Smooth muscle cell (in vitro differentiated cells): Measurements from ENCODE around the gene OR8J1. TPM values are rescaled to one million over a fixed set of nuclear protein-coding genes. Genes with fewer than 3 reads are reported as not detected.
"Not testable (repeated sequence)": the region's sequence is repeated elsewhere in the genome, so short reads cannot be mapped to it uniquely, and the experiment has no call there.

Experiments
- DNase-seq: peaks from one replicate; lab custom pipeline; 2025; ENCODE audit not compliant: unreplicated experiment; lab: John Stamatoyannopoulos, UW
- H2AFZ ChIP-seq: fragments of 200-600 bp; sonication (generic); 2 replicates; pipeline ENCODE4 v1.6.0; 2016; ENCODE audit warnings: antibody characterized with exemption, low read depth, mild to moderate bottlenecking
- H3F3A ChIP-seq: fragments of 200-600 bp; sonication (generic); 2 replicates; pipeline ENCODE4 v1.6.0; 2017; ENCODE audit warnings: antibody characterized with exemption, low read depth
- H3K27ac ChIP-seq: fragments of 200-600 bp; sonication (generic); 2 replicates; pipeline ENCODE4 v1.5.1; 2016; ENCODE audit warnings: low read depth, mild to moderate bottlenecking
- H3K27me3 ChIP-seq: fragments of 200-600 bp; sonication (generic); 2 replicates; pipeline ENCODE4 v1.6.1; 2016; ENCODE audit warnings: low read depth, mild to moderate bottlenecking
- H3K36me3 ChIP-seq: fragments of 200-600 bp; sonication (generic); 2 replicates; pipeline ENCODE4 v1.5.1; 2016; ENCODE audit warnings: low read depth
- H3K4me1 ChIP-seq: fragments of 200-600 bp; sonication (generic); 2 replicates; pipeline ENCODE4 v1.5.1; 2016; ENCODE audit warnings: low read depth
- H3K4me2 ChIP-seq: fragments of 200-600 bp; sonication (generic); 2 replicates; pipeline ENCODE4 v1.6.0; 2016; ENCODE audit warnings: mild to moderate bottlenecking
- H3K4me3 ChIP-seq: fragments of 200-600 bp; sonication (generic); 2 replicates; pipeline ENCODE4 v1.5.1; 2016; ENCODE audit warnings: mild to moderate bottlenecking
- H3K79me2 ChIP-seq: fragments of 200-600 bp; sonication (generic); 2 replicates; pipeline ENCODE4 v1.6.0; 2016; ENCODE audit warnings: low read depth, mild to moderate bottlenecking
- H3K9ac ChIP-seq: fragments of 200-600 bp; sonication (generic); 2 replicates; pipeline ENCODE4 v1.6.0; 2016; ENCODE audit warnings: low read depth
- H3K9me3 ChIP-seq: fragments of 200-600 bp; sonication (generic); replicated peaks from 2 replicates; pipeline ENCODE4 v1.5.1; 2016; ENCODE audit warnings: low read depth
- H4K20me1 ChIP-seq: fragments of 200-600 bp; sonication (generic); 2 replicates; pipeline ENCODE4 v1.6.0; 2016; ENCODE audit warnings: low read depth
- CTCF ChIP-seq: fragments of 200-600 bp; sonication (generic); IDR thresholded peaks from 2 replicates; pipeline ENCODE4 v1.5.1; 2017; ENCODE audit warnings: borderline replicate concordance, mild to moderate bottlenecking, antibody characterized with exemption; ENCODE audit not compliant: insufficient read depth, poor library complexity, severe bottlenecking
- WGBS: methylation state at CpG from one replicate; pipeline ENCODE4 v1.1.7; 2016; ENCODE audit warnings: low lambda C conversion rate; 5-methylcytosine and 5-hydroxymethylcytosine counted together
- polyA plus RNA-seq: library from polyadenylated mRNA; unstranded; fragments of >200 nt; fragmentation: Nextera tagmentation; extraction: Ambion mirVana; gene quantifications from 2 replicates; pipeline ENCODE4 v1.2.1, GENCODE V29; 2016
- total RNA-seq: library from RNA; depleted of rRNA; stranded (reverse); fragments of >200 nt; gene quantifications from 2 replicates; pipeline ENCODE4 v1.2.3, GENCODE V29; 2014

The OR8J1 gene
- total and polyA plus RNA-seq, 2 experiments from 2014 or later: not detected

DNA sequence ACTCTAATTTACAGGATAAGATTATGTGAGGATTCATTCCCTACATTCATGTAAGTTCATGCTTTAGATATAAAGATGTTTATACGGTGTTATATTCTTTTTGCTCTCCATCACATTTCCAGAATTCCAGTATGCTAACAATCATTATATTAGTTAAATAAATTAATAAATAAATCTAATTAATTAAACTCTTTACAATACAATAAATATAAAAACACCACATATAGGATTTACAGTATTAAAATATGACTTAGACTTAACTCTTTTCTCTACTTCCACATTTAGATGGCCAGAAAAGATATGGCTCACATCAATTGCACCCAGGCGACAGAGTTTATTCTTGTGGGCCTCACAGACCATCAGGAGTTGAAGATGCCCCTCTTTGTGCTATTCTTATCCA is 21.2 kb downstream of the OR8J1 start, which contains the start of gene OR8U1:
TSS of gene OR8U1 (plus strand) at position 301 of the 400 bp plus-strand sequence. CDS start at position 301, 0 bp downstream.
- no peak within 1 kb of the TSS for H3K4me2 ChIP-seq
- H3K4me1 ChIP-seq: no peaks in the 10 kb centered on the region
- TF ChIP-seq CTCF: no peak
- no peaks in the 10 kb centered on the region for H3K27me3 ChIP-seq
- no peak within 1 kb of the TSS for H3K27ac ChIP-seq
- H4K20me1 ChIP-seq: no peaks in the 10 kb centered on the region
- H3K4me3 ChIP-seq: no peak within 1 kb of the TSS
- no peak for DNase-seq
- no peaks in the 10 kb centered on the region for H3F3A ChIP-seq
- no peaks in the 10 kb centered on the region for H3K36me3 ChIP-seq
- no peak within 1 kb of the TSS for H2AFZ ChIP-seq
- no peaks in the 10 kb centered on the region for H3K9me3 ChIP-seq
- no peaks in the 10 kb centered on the region for H3K79me2 ChIP-seq
- no peak within 1 kb of the TSS for H3K9ac ChIP-seq
- WGBS: 81% methylated on average over 2 of the region's 2 CpGs

DNA sequence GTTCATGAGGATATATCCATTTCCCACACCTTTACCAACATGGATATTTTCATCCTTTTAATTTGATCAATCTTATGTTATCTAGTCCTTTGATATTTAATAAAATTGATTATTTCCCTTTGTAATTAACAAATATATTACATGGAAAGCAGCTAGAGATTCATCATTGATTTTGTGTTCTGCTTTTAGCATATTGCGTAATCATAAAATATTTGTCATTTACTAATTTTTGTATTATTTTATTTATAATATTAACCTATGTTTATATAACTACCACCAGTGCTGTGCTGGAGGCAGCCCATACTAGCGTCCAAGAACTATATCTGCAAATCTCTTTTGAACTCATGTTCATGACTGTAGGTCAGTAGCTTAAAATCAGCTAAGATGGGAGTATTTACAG is 26.0 kb downstream of the OR8J1 start:
- Histone ChIP-seq H3K4me3 (no peak overlapping the region), H3K79me2 (no peaks in the 10 kb centered on the region), H3K27me3 (no peaks in the 10 kb centered on the region), H3K9me3 (no peaks in the 10 kb centered on the region), H3K4me2 (no peak overlapping the region), H4K20me1 (no peaks in the 10 kb centered on the region), H3K27ac (no peak overlapping the region), H3K4me1 (no peaks in the 10 kb centered on the region), H3K36me3 (no peaks in the 10 kb centered on the region), H3K9ac (no peak overlapping the region), H3F3A (no peaks in the 10 kb centered on the region), H2AFZ (no peak overlapping the region)
- no peak for DNase-seq
- 92% methylated on average over 2 of the region's 2 CpGs for WGBS
- no peak for TF ChIP-seq CTCF

DNA sequence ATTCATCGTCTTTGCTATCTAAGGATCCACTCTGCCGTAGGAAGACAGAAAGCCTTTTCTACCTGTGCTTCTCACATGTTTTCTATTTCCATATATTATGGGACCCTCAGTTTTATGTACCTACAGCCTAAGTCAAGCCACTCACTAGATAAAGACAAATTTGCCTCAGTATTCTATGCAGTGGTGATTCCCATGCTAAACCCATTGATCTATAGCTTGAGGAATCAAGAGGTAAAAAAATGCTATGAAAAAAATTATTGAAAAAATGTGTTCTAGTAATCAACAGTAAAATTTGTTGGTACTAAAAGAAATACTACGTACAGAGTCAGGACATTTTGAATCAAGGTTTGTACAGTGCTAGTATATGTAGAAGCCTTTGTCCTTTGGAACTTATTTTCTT is 40.3 kb downstream of the OR8J1 start:
- Histone ChIP-seq H3K9ac (no peak overlapping the region), H4K20me1 (no peaks in the 10 kb centered on the region), H3K4me3 (no peak overlapping the region), H3K9me3 (no peaks in the 10 kb centered on the region), H3K79me2 (no peaks in the 10 kb centered on the region), H2AFZ (no peak overlapping the region), H3K27ac (no peak overlapping the region), H3K27me3 (no peaks in the 10 kb centered on the region), H3K36me3 (no peaks in the 10 kb centered on the region), H3K4me2 (no peak overlapping the region), H3F3A (no peaks in the 10 kb centered on the region), H3K4me1 (no peaks in the 10 kb centered on the region)
- no peak for TF ChIP-seq CTCF
- 88% methylated on average over 3 of the region's 3 CpGs for WGBS
- DNase-seq: no peak

GRCh38 chr11:56396047-56396446 is 42.0 kb downstream of the OR8J1 start:
- 47% methylated on average over 3 of the region's 3 CpGs for WGBS
- Histone ChIP-seq H3K9ac (no peak overlapping the region), H3K27me3 (no peaks in the 10 kb centered on the region), H3K4me1 (no peaks in the 10 kb centered on the region), H4K20me1 (no peaks in the 10 kb centered on the region), H3F3A (no peaks in the 10 kb centered on the region), H3K9me3 (no peaks in the 10 kb centered on the region), H3K4me2 (no peak overlapping the region), H3K27ac (no peak overlapping the region), H3K4me3 (no peak overlapping the region), H3K79me2 (no peaks in the 10 kb centered on the region), H3K36me3 (no peaks in the 10 kb centered on the region), H2AFZ (no peak overlapping the region)
- DNase-seq: no peak
- no peak for TF ChIP-seq CTCF

DNA sequence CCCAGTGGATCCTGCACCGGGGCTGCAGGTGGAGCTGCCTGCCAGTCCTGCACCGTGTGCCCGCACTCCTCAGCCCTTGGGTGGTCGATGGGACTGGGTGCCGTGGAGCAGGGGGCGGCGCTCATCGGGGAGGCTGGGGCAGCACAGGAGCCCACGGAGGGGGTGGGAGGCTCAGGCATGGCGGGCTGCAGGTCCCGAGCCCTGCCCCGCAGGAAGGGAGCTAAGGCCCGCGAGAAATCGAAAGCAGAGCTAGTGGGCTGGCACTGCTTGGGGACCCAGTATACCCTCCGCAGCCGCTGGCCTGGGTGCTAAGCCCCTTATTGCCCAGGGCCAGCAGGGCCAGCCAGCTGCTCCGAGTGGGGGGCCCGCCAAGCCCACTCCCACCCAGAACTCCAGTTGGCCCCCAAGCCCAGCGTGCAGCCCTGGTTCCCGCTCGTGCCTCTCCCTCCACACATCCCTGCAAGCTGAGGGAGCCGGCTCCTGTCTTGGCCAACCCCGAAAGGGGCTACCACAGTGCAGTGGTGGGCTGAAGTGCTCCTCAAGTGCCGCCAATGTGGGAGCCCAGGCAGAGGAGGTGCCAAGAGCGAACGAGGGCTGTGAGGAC is 47.9 kb downstream of the OR8J1 start:
- 92% methylated on average over 25 of the region's 27 CpGs for WGBS
- not testable (repeated sequence) for H3K79me2 ChIP-seq, H3K4me1 ChIP-seq, H3K27ac ChIP-seq, H3K27me3 ChIP-seq, H3K4me3 ChIP-seq, H3K9ac ChIP-seq, H3K4me2 ChIP-seq, H4K20me1 ChIP-seq, H3K36me3 ChIP-seq, H3F3A ChIP-seq, DNase-seq, H2AFZ ChIP-seq, H3K9me3 ChIP-seq
